ENCODE results near the gene IFRD2. TPM values are rescaled to one million over a fixed set of nuclear protein-coding genes. Genes with fewer than 3 reads are reported as not detected.

Gene IFRD2
- total and polyA plus RNA-seq, 2 of the 13 experiments (the other 11 are each of a cell fraction or from before 2014, with no cell fraction given) = 32.8 to 96.1 TPM

- TF ChIP-seq ZBTB33 (CRISPR knock-in tag; IDR thresholded peaks at IDR 0.05) (no peak; the same call in 1 of the 2 replicates), AFF4 (CRISPR knock-in tag; IDR thresholded peaks at IDR 0.05) (no peak), HIC2 (CRISPR knock-in tag; IDR thresholded peaks at IDR 0.05; ENCODE audit: low read depth) (no peak), PLRG1 (conservative IDR thresholded peaks at IDR 0.05) (no peak), ERF (CRISPR knock-in tag; IDR thresholded peaks at IDR 0.05) (peak; percentile 50; the same call in 1 of the 2 replicates), DRAP1 (CRISPR knock-in tag; IDR thresholded peaks at IDR 0.05) (no peak; the same call in 1 of the 2 replicates), ZNF816 (CRISPR knock-in tag; IDR thresholded peaks at IDR 0.05; ENCODE audit: borderline replicate concordance) (peak; percentile 4; the same call in 1 of the 2 replicates), ZNF564 (CRISPR knock-in tag; IDR thresholded peaks at IDR 0.05) (peak; percentile 87), ZNF251 (CRISPR knock-in tag; IDR thresholded peaks at IDR 0.05) (no peak), ZNF776 (CRISPR knock-in tag; IDR thresholded peaks at IDR 0.05) (peak; percentile 22), ZNF234 (CRISPR knock-in tag; conservative IDR thresholded peaks at IDR 0.05) (no peak), ZKSCAN1 (IDR thresholded peaks at IDR 0.05; ENCODE audit: low read length) (no peak), EZH2 (conservative IDR thresholded peaks at IDR 0.05; ENCODE audit: low read depth, low read length) (no peak), NCOA1 (CRISPR knock-in tag; IDR thresholded peaks at IDR 0.05) (no peak)
Observed at GRCh38 chr3:50292159-50293078, at the start of gene IFRD2 (continued).

All from HepG2 (cell line).